ENCODE measurements around the gene BUD31. TPM values are rescaled to one million over a fixed set of nuclear protein-coding genes. Genes with fewer than 3 reads are reported as not detected.
A peak's percentile ranks its signal among the peaks of the same experiment; 100 is the strongest.

The BUD31 gene
- total RNA-seq (100 to 1,000 TPM in 1 of 2 donors, 10 to 100 TPM in 1; 88.5 to 107 TPM), polyA plus RNA-seq (100 to 1,000 TPM; 124 to 185 TPM)
- long read RNA-seq, donor 1, transcript BUD31-201 (6 exons, 1,035 nt) = minor isoform, 16 of 64 reads
- long read RNA-seq, donor 1, transcript BUD31-202 (6 exons, 1,139 nt) = major isoform, 25 of 64 reads
- long read RNA-seq, donor 1, partial matches to known transcripts = 20 of 64 reads
- long read RNA-seq, donor 1, other reads (novel, unspliced or antisense) = 0 of 64 reads
- long read RNA-seq, donor 2, transcript BUD31-202 (6 exons, 1,139 nt) = major isoform, 14 of 44 reads
- long read RNA-seq, donor 2, transcript BUD31-201 (6 exons, 1,035 nt) = major isoform, 14 of 44 reads
- long read RNA-seq, donor 2, partial matches to known transcripts = 16 of 44 reads
- long read RNA-seq, donor 2, other reads (novel, unspliced or antisense) = 0 of 44 reads
- long read RNA-seq, donor 3, transcript BUD31-201 (6 exons, 1,035 nt) = minor isoform, 10 of 31 reads
- long read RNA-seq, donor 3, transcript BUD31-202 (6 exons, 1,139 nt) = major isoform, 21 of 31 reads
- long read RNA-seq, donor 3, partial matches to known transcripts = 0 of 31 reads
- long read RNA-seq, donor 3, other reads (novel, unspliced or antisense) = 0 of 31 reads
- long read RNA-seq, donor 4, transcript BUD31-201 (6 exons, 1,035 nt) = minor isoform, 5 of 27 reads
- long read RNA-seq, donor 4, transcript BUD31-202 (6 exons, 1,139 nt) = major isoform, 13 of 27 reads
- long read RNA-seq, donor 4, partial matches to known transcripts = 7 of 27 reads
- long read RNA-seq, donor 4, other reads (novel, unspliced or antisense) = 0 of 27 reads
- long read RNA-seq, donor 5, transcript BUD31-201 (6 exons, 1,035 nt) = minor isoform, 18 of 61 reads
- long read RNA-seq, donor 5, transcript BUD31-202 (6 exons, 1,139 nt) = major isoform, 24 of 61 reads
- long read RNA-seq, donor 5, partial matches to known transcripts = 16 of 61 reads
- long read RNA-seq, donor 5, other reads (novel, unspliced or antisense) = 0 of 61 reads

DNA sequence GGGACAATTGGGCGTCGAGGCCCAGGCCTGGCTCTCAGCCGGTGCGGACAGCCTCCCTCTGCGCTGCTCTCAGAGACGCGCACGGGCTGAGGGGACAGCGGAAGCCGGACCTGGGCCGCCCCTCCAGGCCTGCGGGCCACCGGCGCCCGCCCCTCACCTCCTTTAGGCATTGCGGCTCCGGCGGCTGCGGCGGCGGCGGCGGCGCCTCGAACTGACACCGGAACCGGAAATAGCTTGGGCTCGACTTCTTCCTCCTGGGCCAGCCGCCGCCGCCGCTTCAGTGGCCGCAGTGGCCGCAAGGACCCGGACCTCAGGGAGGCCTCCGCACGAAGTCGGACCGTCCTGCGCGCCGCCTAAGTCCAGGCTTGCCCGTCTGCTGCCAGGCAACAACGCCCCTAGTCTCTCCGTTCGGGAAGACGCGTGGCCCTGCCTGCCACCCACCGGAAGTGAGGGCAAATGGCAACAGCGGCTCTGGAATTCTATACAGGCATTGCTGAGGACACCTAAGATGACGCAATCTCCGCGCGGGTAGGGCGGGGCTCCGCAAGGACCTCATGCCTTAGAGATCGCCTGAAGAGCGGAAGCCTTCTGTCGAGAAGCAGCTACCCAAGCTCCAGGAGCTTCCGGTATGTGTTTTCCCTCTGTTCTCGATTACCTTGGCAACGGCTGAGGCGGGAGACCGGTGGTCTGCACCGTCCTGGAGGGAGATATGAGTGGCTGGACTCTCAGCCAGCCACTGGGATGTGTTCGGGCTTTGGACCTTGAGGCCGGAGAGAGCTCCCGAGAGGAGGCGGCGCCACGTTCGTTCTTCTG, at the start of gene BUD31, which contains the start of gene PDAP1:
TSS of gene BUD31 (plus strand) at position 591 of the 813 bp plus-strand sequence. CDS start 2,124 bp downstream, outside the sequence.
TSS of gene PDAP1 (minus strand) at position 219 of the 813 bp plus-strand sequence. CDS start at position 170, 49 bp downstream.
- Histone ChIP-seq H3K9ac (ENCODE audit: insufficient read depth in 1 of 2, low read length in 2 of 2) (peak within 1 kb of the TSS; percentile 92 to 99), H3K4me1 (ENCODE audit: control insufficient read depth in 5 of 5, insufficient read depth in 5 of 5, low read length in 5 of 5) (peaks cover 0 to 23% (median 12%) of the 10 kb centered on the region in 5 donors), H3K9me3 (ENCODE audit: control insufficient read depth in 4 of 4, insufficient read depth in 3 of 4, low read length in 3 of 4) (no peaks in the 10 kb centered on the region), H3K36me3 (ENCODE audit: control insufficient read depth in 4 of 4, insufficient read depth in 4 of 4, low read length in 4 of 4) (peaks cover 16 to 32% (median 27%) of the 10 kb centered on the region in 4 donors), H3K27ac (ENCODE audit: low read depth in 1 of 2, low read length in 1 of 2) (peak within 1 kb of the TSS; percentile 97 to 98), H3K4me3 (peak within 1 kb of the TSS; percentile 92), H3K27me3 (ENCODE audit: control insufficient read depth in 3 of 3, insufficient read depth in 3 of 3, low read length in 2 of 3) (no peaks in the 10 kb centered on the region)
- 0% methylated on average over 69 to 72 of the region's 72 CpGs for WGBS, 2 donors
- TF ChIP-seq, protein P1, sequence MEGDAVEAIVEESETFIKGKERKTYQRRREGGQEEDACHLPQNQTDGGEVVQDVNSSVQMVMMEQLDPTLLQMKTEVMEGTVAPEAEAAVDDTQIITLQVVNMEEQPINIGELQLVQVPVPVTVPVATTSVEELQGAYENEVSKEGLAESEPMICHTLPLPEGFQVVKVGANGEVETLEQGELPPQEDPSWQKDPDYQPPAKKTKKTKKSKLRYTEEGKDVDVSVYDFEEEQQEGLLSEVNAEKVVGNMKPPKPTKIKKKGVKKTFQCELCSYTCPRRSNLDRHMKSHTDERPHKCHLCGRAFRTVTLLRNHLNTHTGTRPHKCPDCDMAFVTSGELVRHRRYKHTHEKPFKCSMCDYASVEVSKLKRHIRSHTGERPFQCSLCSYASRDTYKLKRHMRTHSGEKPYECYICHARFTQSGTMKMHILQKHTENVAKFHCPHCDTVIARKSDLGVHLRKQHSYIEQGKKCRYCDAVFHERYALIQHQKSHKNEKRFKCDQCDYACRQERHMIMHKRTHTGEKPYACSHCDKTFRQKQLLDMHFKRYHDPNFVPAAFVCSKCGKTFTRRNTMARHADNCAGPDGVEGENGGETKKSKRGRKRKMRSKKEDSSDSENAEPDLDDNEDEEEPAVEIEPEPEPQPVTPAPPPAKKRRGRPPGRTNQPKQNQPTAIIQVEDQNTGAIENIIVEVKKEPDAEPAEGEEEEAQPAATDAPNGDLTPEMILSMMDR (IDR thresholded peaks at IDR 0.05; ENCODE audit: control extremely low read depth, extremely low read depth) = no peak
- DNase-seq = peak; percentile 95 to 97 (median 96)
- peak; percentile 93 for ATAC-seq (ENCODE audit: insufficient read depth, low FRiP score)

DNA sequence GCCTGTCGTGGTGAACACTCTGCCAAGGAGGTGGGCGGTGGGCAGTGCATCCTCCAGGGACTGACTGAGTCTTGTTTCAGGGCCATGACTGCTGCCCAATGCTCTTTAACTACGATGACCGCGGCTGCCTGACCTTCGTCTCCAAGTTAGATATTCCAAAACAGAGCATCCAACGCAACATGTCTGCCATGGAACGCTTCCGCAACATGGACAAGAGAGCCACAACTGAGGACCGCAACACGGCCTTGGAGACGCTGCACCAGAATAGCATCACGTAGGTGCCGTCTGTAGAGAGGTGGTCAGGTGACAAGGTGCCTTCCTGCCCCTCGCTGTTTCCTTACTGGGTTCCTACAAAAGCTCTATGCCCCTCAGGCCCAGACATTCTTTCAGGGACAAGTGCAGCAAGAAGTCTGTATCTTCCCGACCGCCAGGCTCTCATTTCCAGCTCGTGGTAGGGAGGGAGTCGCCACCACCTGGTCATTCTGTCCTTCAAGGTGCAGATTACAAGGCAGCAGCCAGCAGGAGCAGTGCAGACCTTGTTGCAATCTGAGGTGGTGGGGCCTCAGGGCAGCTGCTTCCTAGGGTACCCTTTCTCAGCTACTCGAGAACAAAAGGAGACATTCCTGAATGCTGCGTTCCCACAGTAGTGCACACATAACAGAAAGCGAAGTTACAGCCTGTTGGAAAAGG, 49.2 kb upstream of the BUD31 start:
- Histone ChIP-seq H3K27me3 (ENCODE audit: control insufficient read depth in 3 of 3, insufficient read depth in 3 of 3, low read length in 2 of 3) (no peaks in the 10 kb centered on the region), H3K27ac (ENCODE audit: low read depth in 1 of 2, low read length in 1 of 2) (no peak overlapping the region), H3K4me1 (ENCODE audit: control insufficient read depth in 5 of 5, insufficient read depth in 5 of 5, low read length in 5 of 5) (no peaks in the 10 kb centered on the region), H3K36me3 (ENCODE audit: control insufficient read depth in 4 of 4, insufficient read depth in 4 of 4, low read length in 4 of 4) (peaks cover 25 to 46% (median 39%) of the 10 kb centered on the region in 4 donors), H3K4me3 (no peak overlapping the region), H3K9ac (ENCODE audit: insufficient read depth in 1 of 2, low read length in 2 of 2) (no peak overlapping the region), H3K9me3 (ENCODE audit: control insufficient read depth in 4 of 4, insufficient read depth in 3 of 4, low read length in 3 of 4) (peaks cover 0 to 2% (median 0%) of the 10 kb centered on the region in 4 donors)
- TF ChIP-seq, protein P1 (IDR thresholded peaks at IDR 0.05; ENCODE audit: control extremely low read depth, extremely low read depth) = no peak
- DNase-seq = no peak
- WGBS, 2 donors = 91 to 92% methylated on average over 22 of the region's 22 CpGs
- ATAC-seq (ENCODE audit: insufficient read depth, low FRiP score) = no peak

DNA sequence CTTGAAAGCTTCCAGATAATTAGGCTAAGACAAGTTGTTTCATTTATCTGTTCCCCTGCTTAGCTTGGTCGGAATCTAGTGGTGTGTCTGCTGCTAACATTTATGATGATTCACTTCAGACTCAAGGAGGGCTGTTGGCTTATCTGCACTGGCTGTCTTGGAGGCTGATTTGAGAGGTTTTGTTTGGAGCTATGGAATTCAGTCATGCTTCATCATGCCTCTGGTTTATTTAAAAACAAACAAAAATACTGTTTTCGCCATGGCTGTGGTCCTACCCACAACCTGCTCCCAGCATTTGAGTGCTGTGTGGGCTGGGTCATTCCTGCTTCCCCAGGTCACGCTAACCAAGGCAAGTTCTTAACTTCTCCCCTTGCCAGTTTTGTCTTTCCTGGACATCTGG, 46.0 kb upstream of the BUD31 start:
- ATAC-seq (ENCODE audit: insufficient read depth, low FRiP score) (no peak), DNase-seq (no peak)
- 91 to 95% methylated on average over 3 of the region's 3 CpGs for WGBS, 2 donors

More for the DNA sequence above, 46.0 kb upstream of the BUD31 start:
- Histone ChIP-seq H3K4me1 (ENCODE audit: control insufficient read depth in 5 of 5, insufficient read depth in 5 of 5, low read length in 5 of 5) (no peaks in the 10 kb centered on the region), H3K27me3 (ENCODE audit: control insufficient read depth in 3 of 3, insufficient read depth in 3 of 3, low read length in 2 of 3) (no peaks in the 10 kb centered on the region), H3K36me3 (ENCODE audit: control insufficient read depth in 4 of 4, insufficient read depth in 4 of 4, low read length in 4 of 4) (peaks cover 34 to 55% (median 38%) of the 10 kb centered on the region in 4 donors), H3K27ac (ENCODE audit: low read depth in 1 of 2, low read length in 1 of 2) (no peak overlapping the region), H3K4me3 (no peak overlapping the region), H3K9me3 (ENCODE audit: control insufficient read depth in 4 of 4, insufficient read depth in 3 of 4, low read length in 3 of 4) (no peaks in the 10 kb centered on the region), H3K9ac (ENCODE audit: insufficient read depth in 1 of 2, low read length in 2 of 2) (no peak overlapping the region)
- TF ChIP-seq, protein P1 (IDR thresholded peaks at IDR 0.05; ENCODE audit: control extremely low read depth, extremely low read depth) = no peak
